Fibroblast of gingiva (primary cell): ENCODE results near the gene CPLX3.

Experiments
- DNase-seq: peaks from one replicate; pipeline ENCODE4 v3.0.0-alpha.2; 2011; ENCODE audit warnings: low read depth

CPLX3 gene

GRCh38 chr15:74829486-74829885, 3.1 kb downstream of the CPLX3 start:
- no peak for DNase-seq

DNA sequence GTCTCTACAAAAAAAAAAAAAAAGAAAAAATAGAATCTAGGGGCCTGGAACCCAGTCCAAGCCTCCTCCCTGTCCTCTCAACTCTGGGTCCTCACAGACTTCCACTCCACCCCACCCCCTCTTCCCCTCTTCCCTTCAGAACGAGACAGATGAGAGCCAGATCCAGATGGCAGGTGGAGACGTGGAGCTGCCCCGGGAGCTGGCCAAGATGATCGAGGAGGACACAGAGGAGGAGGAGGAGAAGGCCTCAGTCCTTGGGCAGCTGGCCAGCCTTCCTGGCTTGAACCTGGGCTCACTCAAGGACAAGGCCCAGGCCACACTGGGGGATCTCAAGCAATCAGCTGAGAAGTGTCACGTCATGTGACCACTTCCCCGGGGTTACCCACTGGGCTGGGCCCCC, 3.6 kb downstream of the CPLX3 start:
- DNase-seq = no peak

GRCh38 chr15:74830868-74831267, 4.4 kb downstream of the CPLX3 start:
- peak; percentile 34 for DNase-seq

DNA sequence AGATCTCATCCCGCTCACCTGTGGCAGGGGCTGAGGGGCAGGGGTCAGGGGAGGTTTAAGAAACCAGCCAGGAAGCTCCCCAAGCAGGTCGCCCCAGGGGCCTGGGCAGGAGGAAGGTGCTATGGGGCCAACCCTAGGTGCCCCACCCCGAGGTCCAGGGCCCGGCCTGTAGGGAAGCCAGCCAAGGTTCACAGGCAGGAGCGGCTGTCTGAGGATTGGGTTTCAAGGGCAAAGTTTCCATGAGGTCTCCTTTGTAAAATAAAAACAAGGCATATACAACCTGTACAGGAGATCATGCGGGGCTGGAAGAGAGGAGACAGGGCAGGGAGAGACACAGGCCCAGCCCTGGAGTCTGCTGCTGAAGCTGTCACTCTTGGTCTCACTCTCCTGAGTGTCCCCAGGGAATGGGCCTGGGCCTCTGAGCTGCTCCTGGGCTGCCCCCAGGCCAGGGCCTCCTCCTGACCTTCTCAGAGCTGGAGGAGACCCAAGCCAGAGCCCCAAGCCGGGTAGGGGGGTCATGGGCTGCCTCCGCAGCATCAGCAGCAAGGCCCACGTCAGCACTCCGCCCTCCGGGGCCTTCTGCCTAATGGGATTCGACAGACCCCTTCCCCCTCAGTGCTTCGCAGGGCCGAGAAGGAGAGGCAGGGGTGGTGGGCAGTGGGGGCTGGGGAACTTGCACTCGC, 5.5 kb downstream of the CPLX3 start:
- DNase-seq = no peak

DNA sequence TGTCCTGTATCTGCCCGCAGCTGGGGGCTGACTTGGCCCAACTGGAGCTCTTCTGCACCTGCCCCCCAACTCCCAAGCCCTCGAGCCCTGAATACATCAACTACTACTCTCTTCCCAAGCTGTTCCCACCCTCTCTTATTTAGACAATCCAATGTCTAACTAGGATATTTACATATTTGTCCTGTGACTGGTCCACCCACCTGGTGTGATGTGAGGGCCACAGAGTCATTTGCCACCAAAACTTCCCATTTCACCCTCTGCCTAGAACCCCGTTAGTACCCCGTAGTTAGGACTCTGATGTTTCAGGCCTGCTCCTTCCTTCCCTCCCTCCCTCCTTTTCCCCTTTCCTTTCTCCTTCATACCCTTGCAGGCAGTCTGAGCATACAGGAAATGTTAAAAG, 6.4 kb downstream of the CPLX3 start:
- no peak for DNase-seq

DNA sequence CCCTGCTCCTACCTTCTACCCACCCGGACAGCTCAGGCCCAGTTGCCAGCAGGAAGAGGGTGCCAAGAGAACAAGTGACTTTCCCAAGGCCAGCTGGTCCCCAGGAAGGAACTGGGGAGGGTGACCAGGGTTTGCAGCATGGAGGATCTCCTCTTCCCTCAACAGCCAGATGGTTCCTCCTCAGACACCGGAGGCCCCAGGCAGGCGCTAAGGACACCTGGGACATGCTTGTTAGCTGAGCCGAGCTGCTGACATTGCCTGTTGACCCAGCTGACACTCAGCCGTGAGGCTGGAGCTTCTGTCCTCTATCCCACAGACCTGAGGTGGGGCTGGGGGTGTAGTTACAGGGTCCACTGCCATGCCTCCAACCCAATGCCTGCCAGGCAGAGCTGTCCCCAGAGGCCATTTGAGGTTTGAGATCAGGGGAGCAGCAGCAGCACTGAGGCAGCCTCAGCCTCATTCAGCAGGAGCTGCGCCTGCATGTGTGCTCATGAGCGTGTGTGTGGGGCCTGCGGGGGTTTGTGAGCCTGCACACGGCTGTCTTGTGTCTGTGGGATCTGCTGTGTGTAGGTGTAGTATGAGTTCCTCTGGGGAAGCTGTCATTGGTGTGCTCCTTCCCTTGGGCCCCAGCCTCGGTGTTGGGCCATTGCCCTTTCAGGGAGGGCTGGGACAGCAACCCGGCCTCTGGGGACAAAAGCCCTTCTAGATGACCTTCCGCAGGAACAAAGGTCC, 7.1 kb downstream of the CPLX3 start:
- no peak for DNase-seq

DNA sequence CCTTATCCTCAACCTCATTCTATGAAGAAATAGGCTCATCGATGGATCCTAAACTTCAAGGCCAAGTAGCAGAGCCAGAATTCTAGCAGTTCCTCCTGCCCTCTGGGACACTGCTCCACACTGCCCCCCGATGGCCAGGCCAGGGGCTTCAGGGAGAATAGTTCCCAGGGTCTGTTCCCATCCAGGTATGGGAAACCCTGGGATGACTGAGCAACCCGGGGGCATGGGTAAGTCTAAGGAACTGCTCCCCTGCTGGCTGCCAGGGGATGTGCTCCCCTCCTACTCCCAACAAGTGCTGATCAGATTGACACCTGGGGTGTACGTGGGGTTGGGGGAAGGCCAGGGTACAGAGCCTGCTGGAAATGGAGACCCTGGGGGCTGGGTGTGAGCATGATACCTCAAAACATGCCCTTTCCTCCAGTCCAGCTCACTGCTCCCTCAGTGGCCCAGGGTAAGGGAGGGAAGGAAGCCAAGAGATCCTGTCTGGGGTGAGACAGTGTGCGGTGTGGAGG, 8.9 kb downstream of the CPLX3 start:
- DNase-seq = peak; percentile 26

GRCh38 chr15:74836846-74837245, 10.4 kb downstream of the CPLX3 start:
- no peak for DNase-seq

- DNase-seq = no peak
These were observed 11.2 kb downstream of the CPLX3 start for GRCh38 chr15:74837482-74838136.

DNA sequence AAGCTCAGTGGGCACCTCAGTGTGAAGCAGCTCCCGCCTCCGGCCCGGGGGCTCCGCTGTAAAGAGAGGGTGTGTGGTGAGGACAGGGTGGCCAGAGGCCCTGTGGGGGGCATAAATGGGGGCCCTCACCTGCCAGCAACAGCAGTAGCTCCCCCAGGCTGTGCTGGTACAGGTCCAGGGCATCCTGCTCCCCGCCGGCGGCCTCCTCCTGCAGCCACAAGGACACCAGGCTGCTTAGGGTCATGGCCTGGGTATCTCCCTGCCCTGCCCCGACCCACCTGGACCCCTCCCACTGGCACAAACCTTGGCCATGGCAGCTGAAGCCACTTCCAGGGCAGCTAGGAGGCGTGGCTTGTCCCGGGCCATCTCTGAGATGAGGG, 11.7 kb downstream of the CPLX3 start:
- no peak for DNase-seq

DNA sequence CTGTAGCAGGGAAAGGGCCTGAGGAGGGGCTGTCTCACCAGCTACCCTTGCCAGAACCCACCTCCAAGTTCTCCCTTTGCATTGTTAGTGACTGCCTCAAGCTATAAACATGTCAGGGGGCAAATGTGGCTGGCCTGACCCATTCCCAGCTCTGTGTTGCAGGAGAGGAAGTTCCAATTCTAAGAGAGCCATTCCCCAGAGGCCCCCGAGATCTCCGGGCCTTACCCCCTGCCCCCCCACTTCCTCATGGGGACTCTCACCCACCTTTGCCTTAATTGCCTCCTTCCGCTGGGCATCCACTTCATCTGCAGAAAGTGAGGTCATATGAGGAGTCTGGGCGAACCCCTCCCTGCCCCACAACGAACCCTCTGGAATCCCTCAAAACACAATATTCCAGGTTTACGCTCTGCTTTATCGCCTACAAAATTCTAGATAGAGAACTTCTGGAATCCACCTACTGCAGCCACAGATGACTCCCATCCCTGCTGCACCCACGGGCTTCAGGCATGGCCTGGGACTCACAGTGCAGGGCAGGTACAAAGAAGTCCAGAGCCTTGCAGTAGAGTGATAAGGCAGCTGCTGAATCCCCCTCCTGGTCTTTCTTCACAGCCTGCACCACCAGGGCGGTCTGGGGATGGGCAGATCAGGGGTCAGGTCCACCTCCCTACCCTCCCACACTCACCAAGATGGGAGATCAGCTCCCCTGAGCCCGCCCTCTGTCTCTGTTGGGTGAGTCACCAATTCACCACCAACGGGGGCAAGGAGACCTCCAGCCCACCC, 12.5 kb downstream of the CPLX3 start:
- no peak for DNase-seq

DNA sequence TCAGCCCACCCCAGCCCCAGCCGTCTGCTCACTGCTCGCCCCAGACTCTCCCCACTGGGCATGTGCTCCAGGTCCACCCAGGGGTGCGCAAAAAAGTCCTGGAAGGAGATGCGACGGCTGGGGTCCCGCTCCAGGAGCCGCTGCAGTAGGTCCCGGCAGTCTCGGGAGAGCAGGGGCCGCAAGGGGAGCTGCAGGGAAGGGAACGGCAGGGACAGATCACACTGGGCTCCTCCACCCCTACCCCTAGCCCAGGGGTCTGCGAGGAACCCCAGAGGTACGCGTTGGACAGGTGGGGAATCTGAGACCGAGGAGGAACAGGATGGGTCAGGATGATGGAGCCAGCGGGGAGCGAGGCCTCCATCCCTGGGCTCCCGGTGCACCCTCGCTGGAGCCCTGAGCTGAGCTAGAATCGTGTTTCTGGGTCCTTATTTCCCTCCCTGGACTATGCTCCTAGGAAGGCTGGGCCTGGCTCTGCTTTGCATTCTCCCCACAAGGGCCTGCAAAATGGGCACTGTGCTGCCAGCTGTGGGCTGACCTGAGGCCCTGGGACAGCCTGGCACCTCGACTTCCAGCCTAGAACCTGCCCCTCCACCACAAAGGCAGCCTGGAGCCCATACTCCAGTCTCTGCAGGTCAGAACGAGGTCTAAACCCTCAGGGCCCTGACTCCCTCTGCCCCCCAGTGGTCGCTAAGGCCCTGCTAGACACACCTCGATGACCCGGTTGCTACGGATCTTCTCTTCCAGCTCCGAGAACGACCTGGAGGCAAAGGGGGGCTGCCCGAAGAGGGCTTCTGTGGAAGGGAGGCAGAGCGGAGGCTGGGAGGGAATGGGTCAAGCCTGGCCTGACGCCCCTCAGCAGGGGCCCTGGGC, 13.3 kb downstream of the CPLX3 start:
- DNase-seq = no peak

DNA sequence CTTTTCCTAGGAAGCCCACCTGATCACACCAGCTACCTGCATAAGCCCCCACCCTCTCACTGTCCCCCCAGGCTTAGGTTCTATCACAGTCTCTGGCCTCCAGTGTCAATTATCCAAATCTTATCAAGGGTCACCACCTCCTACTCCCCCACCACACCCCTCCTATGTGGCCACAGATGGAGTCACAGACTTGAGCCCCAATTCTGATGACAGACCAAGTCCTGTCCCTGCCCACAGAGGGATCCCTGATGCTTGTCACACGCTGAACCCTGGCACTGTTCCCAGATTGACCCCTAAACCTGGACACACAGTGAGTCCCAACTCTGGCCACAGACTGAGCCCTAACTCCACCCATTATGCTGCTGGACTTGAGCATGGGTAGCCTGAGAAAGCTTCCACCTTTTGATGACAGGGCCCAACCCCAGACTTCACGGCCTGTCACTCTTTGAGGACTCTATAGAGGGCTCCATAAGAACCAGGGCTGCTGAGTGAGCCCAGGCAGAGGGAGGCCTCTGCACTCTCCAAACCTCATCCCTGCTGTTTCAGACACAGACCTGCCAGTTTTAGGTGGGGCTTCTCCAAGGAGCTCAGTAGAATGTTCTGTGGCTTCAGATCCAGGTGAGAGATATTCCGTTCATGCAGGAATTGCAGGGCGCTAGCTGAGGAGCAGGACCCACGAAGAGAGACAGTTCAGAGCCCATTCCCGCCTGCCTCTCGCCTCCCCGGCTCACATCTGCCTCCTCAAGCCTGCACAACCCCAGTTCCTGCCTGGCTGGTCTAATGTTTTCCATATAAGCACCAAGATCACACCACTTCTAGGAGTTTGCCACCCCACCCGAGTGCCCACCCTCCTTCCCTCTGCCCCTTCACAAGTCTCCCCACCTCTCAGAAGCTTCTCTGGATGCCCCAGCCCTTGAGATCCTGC, 14.7 kb downstream of the CPLX3 start:
- no peak for DNase-seq

- DNase-seq = no peak
These were observed 15.5 kb downstream of the CPLX3 start for GRCh38 chr15:74841891-74842373.

DNA sequence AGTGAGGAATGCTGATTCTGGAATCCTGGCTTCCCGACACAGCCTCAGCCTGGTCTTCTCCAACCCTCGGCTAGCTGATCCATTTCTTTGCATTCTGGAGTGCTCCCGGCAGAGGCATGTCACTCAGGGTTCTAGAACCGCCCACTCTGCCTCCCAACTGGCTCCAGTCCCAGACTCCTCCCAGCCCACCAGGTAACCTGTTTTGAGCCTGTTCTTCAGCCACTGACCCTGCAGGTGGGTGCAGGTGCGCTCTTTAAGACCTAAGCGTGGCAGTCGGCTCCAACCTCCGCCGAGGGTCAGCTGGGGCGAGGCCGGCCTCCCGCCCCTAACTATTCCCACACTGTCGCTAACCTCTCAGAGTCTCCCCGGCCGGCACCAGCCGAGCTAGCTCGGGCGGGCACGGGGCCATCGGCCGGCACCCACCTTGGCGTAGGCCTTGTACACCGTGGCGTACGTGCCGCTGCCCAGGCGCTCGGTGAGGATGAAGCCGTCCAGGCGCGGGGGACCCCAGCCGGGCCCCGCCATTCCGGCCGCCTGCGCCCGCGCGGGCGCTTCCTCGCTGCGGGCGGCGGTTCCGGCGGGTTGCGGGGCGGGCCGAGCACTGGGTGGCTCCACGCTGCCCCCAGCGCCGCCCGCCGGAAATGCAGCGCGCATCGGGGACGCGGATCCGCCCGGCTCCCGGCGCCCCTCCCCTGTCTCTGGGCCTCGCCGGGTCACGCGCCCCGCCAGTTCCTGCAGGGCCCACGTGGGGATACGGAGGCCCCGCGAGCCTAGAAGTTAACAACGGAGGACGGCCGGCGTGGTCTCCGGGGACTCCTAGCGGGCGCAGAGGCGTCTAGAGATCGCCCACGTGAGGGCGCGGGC, 16.4 kb downstream of the CPLX3 start, which contains the start of gene ULK3:
Gene ULK3 (minus strand): TSS at position 576 of the 864 bp plus-strand sequence. CDS start 51 bp downstream, at position 525.
- peak; percentile 82 for DNase-seq

DNA sequence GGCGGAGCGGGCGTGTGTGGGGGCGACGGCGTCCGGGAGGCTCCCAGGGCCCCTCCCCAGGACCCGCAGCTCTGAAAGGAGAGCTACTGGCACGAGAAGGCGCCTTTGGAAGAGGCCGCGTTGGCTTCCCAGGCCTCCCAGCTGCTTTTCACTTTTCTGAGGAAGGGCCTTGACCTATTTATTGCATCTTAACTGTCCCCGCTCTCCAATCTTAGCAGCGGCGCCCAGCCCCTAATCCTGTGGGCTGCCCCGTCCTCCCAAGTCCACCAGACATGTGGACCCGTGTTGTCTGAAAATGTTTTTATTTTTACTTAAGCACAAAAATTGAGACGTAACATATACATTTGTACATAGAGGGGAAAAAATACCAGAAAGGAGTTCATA, 17.0 kb downstream of the CPLX3 start:
- no peak for DNase-seq

DNA sequence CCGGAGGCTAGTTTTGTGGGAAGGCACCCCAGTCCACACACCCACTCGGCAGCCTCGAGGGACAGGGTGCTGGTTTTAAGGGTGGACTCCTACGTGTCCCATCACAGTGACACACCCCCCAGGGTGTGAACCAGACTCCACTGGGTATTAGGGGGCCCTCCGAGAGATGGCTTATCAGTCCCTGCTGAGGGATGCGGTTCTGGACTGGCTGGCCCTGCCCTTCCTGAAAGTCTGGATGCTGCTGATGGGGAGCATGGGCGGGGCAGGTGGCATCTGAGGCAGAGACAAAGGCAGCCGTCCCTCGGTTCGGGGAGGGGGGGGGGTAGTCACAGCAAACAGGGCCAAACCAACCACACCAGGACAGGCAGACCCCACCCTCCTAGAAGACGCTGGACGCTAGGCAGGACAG, 17.5 kb downstream of the CPLX3 start:
- DNase-seq = no peak

DNA sequence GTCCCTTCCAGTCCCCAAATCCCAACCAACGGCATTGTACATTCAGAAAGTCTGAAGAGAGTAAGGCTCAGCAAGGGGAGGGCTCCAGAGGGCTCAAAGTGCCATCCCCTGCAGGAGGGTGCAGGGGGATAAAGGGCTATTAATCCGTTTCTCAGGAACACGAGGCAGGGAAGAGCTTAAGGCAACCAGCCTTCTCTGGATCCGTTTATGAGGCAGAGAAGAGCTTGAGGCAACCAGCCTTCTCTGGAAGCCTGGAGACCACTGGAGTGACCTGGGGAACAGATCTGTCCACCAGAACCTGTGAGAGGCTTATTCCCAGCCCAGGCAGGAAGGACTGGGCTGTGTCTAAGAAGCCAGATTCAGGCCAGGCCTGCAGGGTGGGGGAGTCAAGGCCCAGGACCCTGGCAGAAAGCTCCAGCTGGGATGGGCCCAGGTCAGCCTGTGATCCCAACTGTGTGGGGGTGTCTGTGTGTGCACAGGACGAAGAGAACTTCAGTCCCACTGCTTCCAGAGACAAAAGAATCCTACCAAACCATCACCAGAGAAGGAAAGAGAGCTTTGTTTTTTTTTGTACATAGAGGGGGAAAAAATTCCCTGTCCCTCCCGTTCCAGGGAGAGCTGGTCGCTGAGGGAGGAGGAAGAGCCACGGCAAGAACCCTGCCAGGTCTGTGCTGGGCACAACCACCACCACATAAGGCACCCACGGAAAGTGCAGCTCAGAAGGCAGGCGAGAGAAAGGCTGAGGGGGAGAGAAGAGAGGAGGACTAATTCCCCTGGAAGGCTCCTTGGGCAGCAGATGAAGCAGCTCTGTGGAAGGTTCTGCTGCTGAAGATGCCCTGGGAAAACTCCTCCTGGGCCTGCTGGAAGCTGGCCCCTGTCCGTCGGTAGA, 18.1 kb downstream of the CPLX3 start:
- no peak for DNase-seq
